H1 (cell line): ENCODE measurements around the gene HK2. TPM values are rescaled to one million over a fixed set of nuclear protein-coding genes. Genes with fewer than 3 reads are reported as not detected.

ENCODE experiments used
- EP300 ChIP-seq, 2 experiments: IDR thresholded peaks; 1 replicate in 1 of 2; 2 replicates in 1 of 2; pipeline ENCODE4 v1.6.1; 2011 to 2012; ENCODE audit warnings: low read depth in 2 of 2, low read length in 2 of 2, mild to moderate bottlenecking in 2 of 2, borderline replicate concordance in 1 of 2, inconsistent platforms in 1 of 2, moderate library complexity in 1 of 2
- GTF2F1 ChIP-seq: IDR thresholded peaks from 2 replicates; pipeline ENCODE4 v1.6.1; 2012; ENCODE audit warnings: low read depth, low read length, improper control_type of control experiment, borderline replicate concordance
- POLR2AphosphoS5 ChIP-seq: IDR thresholded peaks from 2 replicates; pipeline ENCODE4 v1.6.1; 2011; ENCODE audit warnings: low read depth, low read length
- polyA plus RNA-seq, 7 experiments: library from polyadenylated mRNA; depleted of rRNA in 3 of 7; stranded (reverse) in 5 of 7; unstranded in 2 of 7; fragments of >200 nt in 5 of 7; fragments of 200-250 nt in 2 of 7; gene quantifications; 1 replicate in 5 of 7; 2 replicates in 1 of 7; 4 replicates in 1 of 7; pipeline versions ENCODE4 v1.2.1 to v1.2.3, GENCODE V29; 2011 to 2013; ENCODE audit warnings: missing spikeins in 2 of 7, mixed read lengths in 2 of 7
- total RNA-seq: library from RNA; stranded (reverse); fragmentation: NEBNext Ultra II Directional; extraction: Animal tissue kit (Norgen Biotek cat#: 25700); gene quantifications from 2 replicates; pipeline ENCODE4 v1.2.1, GENCODE V29; 2021
- TF ChIP-seq, protein P1 (sequence below): fragments of 300-600 bp; sonication (generic); IDR thresholded peaks from 2 replicates; pipeline ENCODE4 v1.7.1; 2012; ENCODE audit warnings: low read length, moderate library complexity, mild to moderate bottlenecking, inconsistent platforms; ENCODE audit not compliant: insufficient replicate concordance

Gene HK2
- total and polyA plus RNA-seq, 2 of the 8 experiments (the other 6 are each of a cell fraction or from before 2014, with no cell fraction given), result 22.1 to 61.9 TPM

GRCh38 chr2:74858281-74858680 is 24.4 kb downstream of the HK2 start (continued):
- TF ChIP-seq, protein P1, sequence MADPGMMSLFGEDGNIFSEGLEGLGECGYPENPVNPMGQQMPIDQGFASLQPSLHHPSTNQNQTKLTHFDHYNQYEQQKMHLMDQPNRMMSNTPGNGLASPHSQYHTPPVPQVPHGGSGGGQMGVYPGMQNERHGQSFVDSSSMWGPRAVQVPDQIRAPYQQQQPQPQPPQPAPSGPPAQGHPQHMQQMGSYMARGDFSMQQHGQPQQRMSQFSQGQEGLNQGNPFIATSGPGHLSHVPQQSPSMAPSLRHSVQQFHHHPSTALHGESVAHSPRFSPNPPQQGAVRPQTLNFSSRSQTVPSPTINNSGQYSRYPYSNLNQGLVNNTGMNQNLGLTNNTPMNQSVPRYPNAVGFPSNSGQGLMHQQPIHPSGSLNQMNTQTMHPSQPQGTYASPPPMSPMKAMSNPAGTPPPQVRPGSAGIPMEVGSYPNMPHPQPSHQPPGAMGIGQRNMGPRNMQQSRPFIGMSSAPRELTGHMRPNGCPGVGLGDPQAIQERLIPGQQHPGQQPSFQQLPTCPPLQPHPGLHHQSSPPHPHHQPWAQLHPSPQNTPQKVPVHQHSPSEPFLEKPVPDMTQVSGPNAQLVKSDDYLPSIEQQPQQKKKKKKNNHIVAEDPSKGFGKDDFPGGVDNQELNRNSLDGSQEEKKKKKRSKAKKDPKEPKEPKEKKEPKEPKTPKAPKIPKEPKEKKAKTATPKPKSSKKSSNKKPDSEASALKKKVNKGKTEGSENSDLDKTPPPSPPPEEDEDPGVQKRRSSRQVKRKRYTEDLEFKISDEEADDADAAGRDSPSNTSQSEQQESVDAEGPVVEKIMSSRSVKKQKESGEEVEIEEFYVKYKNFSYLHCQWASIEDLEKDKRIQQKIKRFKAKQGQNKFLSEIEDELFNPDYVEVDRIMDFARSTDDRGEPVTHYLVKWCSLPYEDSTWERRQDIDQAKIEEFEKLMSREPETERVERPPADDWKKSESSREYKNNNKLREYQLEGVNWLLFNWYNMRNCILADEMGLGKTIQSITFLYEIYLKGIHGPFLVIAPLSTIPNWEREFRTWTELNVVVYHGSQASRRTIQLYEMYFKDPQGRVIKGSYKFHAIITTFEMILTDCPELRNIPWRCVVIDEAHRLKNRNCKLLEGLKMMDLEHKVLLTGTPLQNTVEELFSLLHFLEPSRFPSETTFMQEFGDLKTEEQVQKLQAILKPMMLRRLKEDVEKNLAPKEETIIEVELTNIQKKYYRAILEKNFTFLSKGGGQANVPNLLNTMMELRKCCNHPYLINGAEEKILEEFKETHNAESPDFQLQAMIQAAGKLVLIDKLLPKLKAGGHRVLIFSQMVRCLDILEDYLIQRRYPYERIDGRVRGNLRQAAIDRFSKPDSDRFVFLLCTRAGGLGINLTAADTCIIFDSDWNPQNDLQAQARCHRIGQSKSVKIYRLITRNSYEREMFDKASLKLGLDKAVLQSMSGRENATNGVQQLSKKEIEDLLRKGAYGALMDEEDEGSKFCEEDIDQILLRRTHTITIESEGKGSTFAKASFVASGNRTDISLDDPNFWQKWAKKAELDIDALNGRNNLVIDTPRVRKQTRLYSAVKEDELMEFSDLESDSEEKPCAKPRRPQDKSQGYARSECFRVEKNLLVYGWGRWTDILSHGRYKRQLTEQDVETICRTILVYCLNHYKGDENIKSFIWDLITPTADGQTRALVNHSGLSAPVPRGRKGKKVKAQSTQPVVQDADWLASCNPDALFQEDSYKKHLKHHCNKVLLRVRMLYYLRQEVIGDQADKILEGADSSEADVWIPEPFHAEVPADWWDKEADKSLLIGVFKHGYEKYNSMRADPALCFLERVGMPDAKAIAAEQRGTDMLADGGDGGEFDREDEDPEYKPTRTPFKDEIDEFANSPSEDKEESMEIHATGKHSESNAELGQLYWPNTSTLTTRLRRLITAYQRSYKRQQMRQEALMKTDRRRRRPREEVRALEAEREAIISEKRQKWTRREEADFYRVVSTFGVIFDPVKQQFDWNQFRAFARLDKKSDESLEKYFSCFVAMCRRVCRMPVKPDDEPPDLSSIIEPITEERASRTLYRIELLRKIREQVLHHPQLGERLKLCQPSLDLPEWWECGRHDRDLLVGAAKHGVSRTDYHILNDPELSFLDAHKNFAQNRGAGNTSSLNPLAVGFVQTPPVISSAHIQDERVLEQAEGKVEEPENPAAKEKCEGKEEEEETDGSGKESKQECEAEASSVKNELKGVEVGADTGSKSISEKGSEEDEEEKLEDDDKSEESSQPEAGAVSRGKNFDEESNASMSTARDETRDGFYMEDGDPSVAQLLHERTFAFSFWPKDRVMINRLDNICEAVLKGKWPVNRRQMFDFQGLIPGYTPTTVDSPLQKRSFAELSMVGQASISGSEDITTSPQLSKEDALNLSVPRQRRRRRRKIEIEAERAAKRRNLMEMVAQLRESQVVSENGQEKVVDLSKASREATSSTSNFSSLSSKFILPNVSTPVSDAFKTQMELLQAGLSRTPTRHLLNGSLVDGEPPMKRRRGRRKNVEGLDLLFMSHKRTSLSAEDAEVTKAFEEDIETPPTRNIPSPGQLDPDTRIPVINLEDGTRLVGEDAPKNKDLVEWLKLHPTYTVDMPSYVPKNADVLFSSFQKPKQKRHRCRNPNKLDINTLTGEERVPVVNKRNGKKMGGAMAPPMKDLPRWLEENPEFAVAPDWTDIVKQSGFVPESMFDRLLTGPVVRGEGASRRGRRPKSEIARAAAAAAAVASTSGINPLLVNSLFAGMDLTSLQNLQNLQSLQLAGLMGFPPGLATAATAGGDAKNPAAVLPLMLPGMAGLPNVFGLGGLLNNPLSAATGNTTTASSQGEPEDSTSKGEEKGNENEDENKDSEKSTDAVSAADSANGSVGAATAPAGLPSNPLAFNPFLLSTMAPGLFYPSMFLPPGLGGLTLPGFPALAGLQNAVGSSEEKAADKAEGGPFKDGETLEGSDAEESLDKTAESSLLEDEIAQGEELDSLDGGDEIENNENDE, result no peak
- TF ChIP-seq GTF2F1 (no peak), EP300 (IDR thresholded peaks at IDR 0.05; ENCODE audit: borderline replicate concordance in 1 of 2, low read depth in 2 of 2, low read length in 2 of 2) (no peak), POLR2AphosphoS5 (no peak)
- TF ChIP-seq, all 59 proteins: peak for 0
